Body of pancreas (tissue), 4 donors: ENCODE data around the gene SP9. TPM values are rescaled to one million over a fixed set of nuclear protein-coding genes. Genes with fewer than 3 reads are reported as not detected.

ENCODE experiments used
- ATAC-seq: fragments of 150-250 bp; one replicate; pipeline ENCODE4 v1.9.1; 2016
- DNase-seq, 4 donors: peaks; one replicate each; pipeline ENCODE4 v3.0.0-alpha.2; 2019
- H3K27ac ChIP-seq, 4 donors: fragments of 200-600 bp; sonication (generic); 1 replicate in 3 of 4; 2 replicates in 1 of 4; pipeline versions ENCODE4 v1.5.1 to v1.6.1; 2016 to 2019; ENCODE audit warnings: mild to moderate bottlenecking in 1 of 4, mixed read lengths in 1 of 4, moderate library complexity in 1 of 4
- H3K27me3 ChIP-seq, 2 donors: fragments of 200-600 bp; sonication (generic); one replicate each; pipeline ENCODE4 v1.6.0; 2016; ENCODE audit warnings: mild to moderate bottlenecking in 1 of 2
- H3K36me3 ChIP-seq, 2 donors: fragments of 200-600 bp; sonication (generic); replicated peaks in 1 of 2; 2 replicates each; pipeline ENCODE4 v1.5.1; 2016; ENCODE audit warnings: low read depth in 2 of 2; ENCODE audit not compliant: insufficient read depth in 1 of 2
- H3K4me1 ChIP-seq: fragments of 200-600 bp; sonication (generic); one replicate; pipeline ENCODE4 v1.6.0; 2016
- H3K4me3 ChIP-seq, 2 donors: fragments of 200-600 bp; sonication (generic); 1 replicate in 1 of 2; 2 replicates in 1 of 2; pipeline ENCODE4 v1.5.1; 2016 to 2019
- H3K9me3 ChIP-seq, 3 donors: fragments of 200-600 bp; sonication (generic); 1 replicate in 2 of 3; 2 replicates in 1 of 3; pipeline ENCODE4 v1.5.1; 2016
- CTCF ChIP-seq, 7 experiments: fragments of 450-650 bp in 4 of 7; fragments of 200-600 bp in 3 of 7; sonication (generic) in 3 of 7; IDR thresholded peaks; one replicate each; pipeline ENCODE4 v1.5.1; 2016 to 2019; ENCODE audit warnings: antibody characterized with exemption in 7 of 7
- POLR2A ChIP-seq, 3 donors: fragments of 450-650 bp; IDR thresholded peaks; one replicate each; pipeline ENCODE4 v1.6.1; 2016; ENCODE audit warnings: antibody characterized with exemption in 3 of 3, mild to moderate bottlenecking in 2 of 3
- WGBS, 2 donors: methylation state at CpG; one replicate each; pipeline ENCODE4 v1.1.5; 2017; 5-methylcytosine and 5-hydroxymethylcytosine counted together
- intact Hi-C: fragments of 100-400 bp; cut with DNase I; formaldehyde crosslinking; loops from one replicate; pipeline ENCODE4 v1.15.1; 2023
- total RNA-seq, 2 donors: library from RNA; depleted of rRNA; stranded (reverse); fragments of >200 nt; gene quantifications; one replicate each; pipeline ENCODE4 v1.1.0, GENCODE V29; 2016

The SP9 gene
- total RNA-seq, 2 donors from 2014 or later, result not detected

DNA sequence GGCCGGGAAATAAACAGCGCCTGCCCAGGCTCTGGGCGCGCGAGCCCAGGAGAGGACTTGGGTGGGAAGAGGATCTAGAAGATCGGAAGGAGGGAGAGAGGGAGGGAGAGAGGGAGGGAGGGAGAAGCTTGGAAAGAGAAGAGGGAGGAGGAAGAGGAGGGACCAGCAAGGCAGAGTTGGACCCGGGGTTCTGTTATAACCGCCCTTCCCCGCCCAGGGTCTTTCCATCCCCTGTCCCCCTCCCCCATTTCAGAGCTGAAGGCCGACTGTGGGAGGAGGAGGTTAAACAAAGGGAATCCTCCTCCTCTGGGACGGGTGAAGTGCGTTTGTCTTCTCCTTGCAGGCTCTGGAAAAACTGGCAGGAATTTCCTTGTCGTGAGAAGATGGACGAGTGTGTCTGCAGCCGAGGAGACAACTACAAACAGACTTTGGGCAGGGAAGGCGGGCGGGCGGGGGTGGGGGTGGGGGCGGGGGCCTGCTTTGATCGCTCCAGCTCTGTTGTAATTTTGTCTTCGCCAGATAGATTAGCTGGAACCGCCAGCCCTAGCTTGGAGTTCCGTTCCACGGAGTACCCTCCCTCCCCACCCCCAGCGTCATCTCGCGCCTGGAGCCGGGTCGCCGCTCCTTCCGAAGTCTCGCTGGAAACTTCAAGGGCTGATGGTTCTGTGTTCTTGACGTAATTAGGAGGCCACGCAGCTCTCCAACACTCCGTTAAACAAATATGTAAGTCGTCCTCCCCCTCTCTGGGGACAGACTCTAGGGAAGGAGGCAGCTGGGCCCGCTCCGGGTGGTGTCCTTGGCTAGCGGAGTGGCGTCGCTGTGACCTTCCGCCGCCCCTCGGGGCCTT lies 6.4 kb upstream of the SP9 start:
- ATAC-seq, result no peak
- TF ChIP-seq POLR2A (IDR thresholded peaks at IDR 0.05), result no peak
- TF ChIP-seq CTCF (IDR thresholded peaks at IDR 0.05), result no peak
- Histone ChIP-seq H3K4me3 (no peak overlapping the region), H3K27ac (no peak overlapping the region), H3K36me3 (no peaks in the 10 kb centered on the region), H3K9me3 (no peaks in the 10 kb centered on the region), H3K4me1 (peaks cover 23% of the 10 kb centered on the region), H3K27me3 (peaks cover 0 to 54% of the 10 kb centered on the region in 2 donors)
- no peak for DNase-seq
- intact Hi-C loops, result no loop called here
- WGBS, 2 donors, result 7 to 10% methylated on average over 41 to 44 of the region's 44 CpGs

DNA sequence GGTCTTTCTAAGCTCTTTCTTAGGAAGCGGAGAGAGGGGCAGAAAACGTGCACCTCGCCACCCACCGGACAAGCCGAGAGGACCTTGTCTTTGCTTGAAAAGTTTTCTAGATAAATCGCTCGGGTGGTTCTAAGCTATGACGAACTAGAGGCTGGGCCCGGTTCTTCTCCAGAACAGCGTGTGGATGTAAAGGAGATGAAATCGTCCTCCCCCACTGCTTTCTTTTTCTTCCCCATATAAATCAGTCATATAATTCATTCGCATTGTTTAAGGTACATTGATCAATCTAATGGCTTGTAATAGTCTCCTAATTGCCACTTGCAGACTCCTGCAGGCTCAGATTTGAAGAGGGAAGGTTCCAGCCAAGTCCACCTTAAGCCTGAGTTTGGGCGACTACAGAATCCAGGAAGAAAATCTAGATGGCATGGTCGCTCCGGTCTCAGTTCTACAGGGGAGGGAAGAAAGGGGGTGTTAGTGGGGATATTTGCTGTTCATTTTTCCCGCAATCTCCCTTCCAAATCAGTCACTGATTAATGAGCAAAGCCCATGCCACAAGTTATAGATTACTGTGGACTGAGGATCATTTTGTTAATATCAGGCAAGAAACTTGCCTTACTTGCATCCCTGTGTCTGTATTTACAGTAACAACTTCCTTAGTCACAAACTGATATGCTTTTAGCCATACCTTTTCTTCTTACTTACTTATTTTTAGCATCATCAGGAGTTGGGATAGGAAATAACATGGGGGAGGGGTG lies 5.6 kb upstream of the SP9 start:
- no peak for DNase-seq
- peaks cover 30% of the 10 kb centered on the region for H3K4me1 ChIP-seq
- no peak for ATAC-seq
- H3K9me3 ChIP-seq, result no peaks in the 10 kb centered on the region
- no peak overlapping the region for H3K4me3 ChIP-seq
- peaks cover 0 to 62% of the 10 kb centered on the region in 2 donors for H3K27me3 ChIP-seq
- H3K36me3 ChIP-seq, result no peaks in the 10 kb centered on the region
- TF ChIP-seq CTCF (IDR thresholded peaks at IDR 0.05), result no peak
- TF ChIP-seq POLR2A (IDR thresholded peaks at IDR 0.05), result no peak
- WGBS, 2 donors, result 21 to 25% methylated on average over 13 to 16 of the region's 16 CpGs
- intact Hi-C loops, result no loop called here
- no peak overlapping the region for H3K27ac ChIP-seq

DNA sequence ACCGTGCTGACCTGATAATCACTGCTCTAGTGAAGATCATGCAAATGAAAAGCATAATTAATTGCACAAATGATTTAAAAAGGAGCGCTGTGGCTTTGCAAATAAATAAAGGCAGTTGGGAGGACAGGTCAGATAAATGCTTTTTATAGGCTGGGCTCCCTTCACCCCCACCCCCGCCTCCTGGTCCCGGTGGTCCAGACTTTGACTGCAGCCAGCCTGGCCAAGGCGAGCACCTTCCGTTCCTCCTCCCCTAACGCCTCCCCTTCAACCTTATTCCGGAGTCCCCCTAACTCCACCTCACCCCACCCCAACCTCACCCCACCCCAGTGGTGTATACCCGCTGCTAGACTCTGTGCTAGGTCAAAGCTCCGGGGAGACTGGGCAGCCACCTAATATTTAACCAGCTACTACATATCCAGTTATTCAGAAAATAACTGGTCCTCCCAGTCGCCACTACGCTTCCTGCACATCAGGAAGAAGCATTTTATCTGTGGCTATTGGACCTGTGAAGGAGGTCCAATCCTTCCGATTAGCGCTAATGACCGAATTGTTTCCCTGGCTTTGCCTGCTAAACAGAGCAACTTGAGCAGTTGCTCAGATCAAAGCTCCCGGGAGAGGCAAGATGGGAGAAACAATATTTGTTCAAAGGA lies 3.7 kb upstream of the SP9 start:
- Histone ChIP-seq H3K27ac (no peak overlapping the region), H3K4me3 (no peak overlapping the region), H3K36me3 (no peaks in the 10 kb centered on the region), H3K9me3 (no peaks in the 10 kb centered on the region), H3K4me1 (peaks cover 43% of the 10 kb centered on the region), H3K27me3 (peaks cover 0 to 79% of the 10 kb centered on the region in 2 donors)
- 15 to 20% methylated on average over 16 of the region's 16 CpGs for WGBS, 2 donors
- intact Hi-C loops, result no loop called here
- ATAC-seq, result no peak
- no peak for DNase-seq
- no peak for TF ChIP-seq CTCF (IDR thresholded peaks at IDR 0.05)
- no peak for TF ChIP-seq POLR2A (IDR thresholded peaks at IDR 0.05)

DNA sequence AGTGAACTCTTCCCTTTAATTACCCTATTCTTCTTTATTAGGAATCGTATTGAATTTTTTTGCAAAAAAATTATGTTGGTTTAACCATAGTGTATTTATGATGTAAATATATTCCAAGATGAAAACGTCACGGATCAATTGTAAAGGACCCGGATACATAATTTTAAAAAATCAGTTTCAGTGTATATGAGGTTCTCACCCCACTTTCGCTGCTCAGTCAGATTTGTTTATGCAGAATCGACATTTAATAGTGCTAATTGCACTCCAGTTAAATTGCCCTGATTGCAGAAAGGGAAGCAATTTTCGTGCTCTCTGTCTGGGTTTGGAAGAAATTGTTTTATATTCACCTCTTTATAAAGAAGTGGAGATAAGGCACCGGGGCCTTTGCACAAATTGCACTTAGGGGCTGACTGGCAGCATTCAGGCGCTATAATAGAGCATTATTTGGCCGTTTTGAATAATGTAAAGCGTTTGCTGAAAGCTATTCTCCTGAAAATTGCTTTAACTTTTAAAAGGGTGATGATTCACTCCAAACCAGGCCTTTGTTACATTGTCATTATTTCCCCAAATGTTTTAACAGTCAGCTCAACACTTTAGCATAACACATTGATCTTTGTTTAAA lies 3.0 kb upstream of the SP9 start:
- WGBS, 2 donors, result 13 to 22% methylated on average over 11 of the region's 11 CpGs
- Histone ChIP-seq H3K27me3 (peaks cover 0 to 80% of the 10 kb centered on the region in 2 donors), H3K27ac (no peak overlapping the region), H3K36me3 (no peaks in the 10 kb centered on the region), H3K9me3 (no peaks in the 10 kb centered on the region), H3K4me1 (peaks cover 44% of the 10 kb centered on the region), H3K4me3 (no peak overlapping the region)
- DNase-seq (no peak), ATAC-seq (no peak)
- intact Hi-C loops, result no loop called here
- TF ChIP-seq CTCF (IDR thresholded peaks at IDR 0.05) (no peak), POLR2A (IDR thresholded peaks at IDR 0.05) (no peak)
